ENCODE measurements around the gene CLEC6A.
A peak's percentile ranks its signal among the peaks of the same experiment; 100 is the strongest.
"Not testable (repeated sequence)": the region's sequence is repeated elsewhere in the genome, so short reads cannot be mapped to it uniquely, and the experiment has no call there.

CLEC6A gene

GRCh38 chr12:8493084-8493483 is 37.3 kb downstream of the CLEC6A start:
- TF ChIP-seq CTCF (IDR thresholded peaks at IDR 0.05; ENCODE audit: insufficient read depth, low read length, poor library complexity, severe bottlenecking) (no peak), EZH2phosphoT487 (conservative IDR thresholded peaks at IDR 0.05; ENCODE audit: low read length) (no peak)
- Histone ChIP-seq H2AFZ (ENCODE audit: low read depth, low read length, severe bottlenecking) (no peak overlapping the region), H3K4me2 (ENCODE audit: low read depth, low read length, poor library complexity, severe bottlenecking) (no peak overlapping the region), H3K27me3 (ENCODE audit: low read length) (no peaks in the 10 kb centered on the region), H3K9me2 (replicated peaks; ENCODE audit: insufficient read depth, low read length) (no peaks in the 10 kb centered on the region; the same call in 1 of the 2 replicates), H3F3A (ENCODE audit: insufficient read depth) (no peaks in the 10 kb centered on the region), H3K79me2 (ENCODE audit: insufficient read depth, low read length) (no peaks in the 10 kb centered on the region), H3K36me3 (ENCODE audit: low read length) (no peaks in the 10 kb centered on the region), H3K9ac (ENCODE audit: low read length) (no peak overlapping the region), H3K27ac (ENCODE audit: low read depth, low read length) (no peak overlapping the region), H3K4me3 (ENCODE audit: insufficient read depth, low read length, poor library complexity, severe bottlenecking) (no peak overlapping the region), H4K20me1 (ENCODE audit: low read depth, low read length) (no peaks in the 10 kb centered on the region), H3K9me3 (ENCODE audit: insufficient read depth, low read length) (no peaks in the 10 kb centered on the region)

DNA sequence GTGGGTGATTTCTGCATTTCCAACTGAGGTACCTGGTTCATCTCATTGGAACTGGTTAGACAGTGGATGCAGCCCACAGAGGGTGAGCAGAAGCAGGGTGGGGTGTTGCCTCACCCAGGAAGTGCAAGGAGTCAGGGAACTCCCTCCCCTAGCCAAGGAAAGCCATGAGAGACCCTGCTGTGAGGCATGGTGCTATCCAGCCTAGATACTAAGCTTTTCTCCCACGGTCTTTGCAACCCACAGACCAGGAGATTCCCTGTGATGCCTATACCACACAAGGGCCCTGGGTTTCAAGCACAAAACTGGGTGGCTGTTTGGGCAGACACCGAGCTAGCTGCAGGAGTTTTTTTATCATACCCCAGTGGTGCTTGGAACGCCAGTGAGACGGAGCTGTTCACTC is 39.9 kb downstream of the CLEC6A start:
- not testable (repeated sequence) for H2AFZ ChIP-seq (ENCODE audit: low read depth, low read length, severe bottlenecking); H3K4me3 ChIP-seq (ENCODE audit: insufficient read depth, low read length, poor library complexity, severe bottlenecking); H3K79me2 ChIP-seq (ENCODE audit: insufficient read depth, low read length); H3K4me2 ChIP-seq (ENCODE audit: low read depth, low read length, poor library complexity, severe bottlenecking); H3K36me3 ChIP-seq (ENCODE audit: low read length); H4K20me1 ChIP-seq (ENCODE audit: low read depth, low read length); H3K27me3 ChIP-seq (ENCODE audit: low read length); H3F3A ChIP-seq (ENCODE audit: insufficient read depth); H3K27ac ChIP-seq (ENCODE audit: low read depth, low read length); H3K9me3 ChIP-seq (ENCODE audit: insufficient read depth, low read length); H3K9me2 ChIP-seq (replicated peaks; ENCODE audit: insufficient read depth, low read length); H3K9ac ChIP-seq (ENCODE audit: low read length)

DNA sequence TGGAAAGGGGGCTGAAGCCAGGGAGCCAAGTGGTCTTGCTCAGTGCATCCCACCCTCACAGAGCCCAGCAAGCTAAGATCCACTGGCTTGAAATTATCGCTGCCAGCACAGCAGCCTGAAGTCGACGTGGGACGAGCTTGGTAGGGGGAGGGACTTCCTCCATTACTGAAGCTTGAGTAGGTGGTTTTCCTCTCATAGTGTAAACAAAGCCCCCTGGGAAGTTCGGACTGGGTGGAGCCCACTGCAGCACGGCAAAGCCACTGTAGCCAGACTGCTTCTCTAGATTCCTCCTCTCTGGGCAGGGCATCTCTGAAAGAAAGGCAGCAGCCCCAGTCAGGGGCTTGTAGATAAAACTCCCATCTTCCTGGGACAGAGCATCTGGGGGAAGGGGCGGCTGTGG is 40.3 kb downstream of the CLEC6A start:
- not testable (repeated sequence) for H3K79me2 ChIP-seq (ENCODE audit: insufficient read depth, low read length); H3K9me2 ChIP-seq (replicated peaks; ENCODE audit: insufficient read depth, low read length); H3K4me2 ChIP-seq (ENCODE audit: low read depth, low read length, poor library complexity, severe bottlenecking); H3K9ac ChIP-seq (ENCODE audit: low read length); H3K27ac ChIP-seq (ENCODE audit: low read depth, low read length); H2AFZ ChIP-seq (ENCODE audit: low read depth, low read length, severe bottlenecking); H3K27me3 ChIP-seq (ENCODE audit: low read length); H3F3A ChIP-seq (ENCODE audit: insufficient read depth); H3K4me3 ChIP-seq (ENCODE audit: insufficient read depth, low read length, poor library complexity, severe bottlenecking); H4K20me1 ChIP-seq (ENCODE audit: low read depth, low read length); H3K36me3 ChIP-seq (ENCODE audit: low read length); H3K9me3 ChIP-seq (ENCODE audit: insufficient read depth, low read length)

- no peak for TF ChIP-seq EZH2phosphoT487 (conservative IDR thresholded peaks at IDR 0.05; ENCODE audit: low read length)
- TF ChIP-seq CTCF (IDR thresholded peaks at IDR 0.05; ENCODE audit: insufficient read depth, low read length, poor library complexity, severe bottlenecking), result peak; percentile 18
- H3K27ac ChIP-seq (ENCODE audit: low read depth, low read length), result no peak overlapping the region
- no peaks in the 10 kb centered on the region for H3K9me2 ChIP-seq (replicated peaks; ENCODE audit: insufficient read depth, low read length)
- H2AFZ ChIP-seq (ENCODE audit: low read depth, low read length, severe bottlenecking), result no peak overlapping the region
- H3K79me2 ChIP-seq (ENCODE audit: insufficient read depth, low read length), result no peaks in the 10 kb centered on the region
- no peaks in the 10 kb centered on the region for H4K20me1 ChIP-seq (ENCODE audit: low read depth, low read length)
- no peaks in the 10 kb centered on the region for H3K9me3 ChIP-seq (ENCODE audit: insufficient read depth, low read length)
- no peaks in the 10 kb centered on the region for H3K36me3 ChIP-seq (ENCODE audit: low read length)
- no peaks in the 10 kb centered on the region for H3K27me3 ChIP-seq (ENCODE audit: low read length)
- H3K4me2 ChIP-seq (ENCODE audit: low read depth, low read length, poor library complexity, severe bottlenecking), result no peak overlapping the region
- no peaks in the 10 kb centered on the region for H3F3A ChIP-seq (ENCODE audit: insufficient read depth)
- no peak overlapping the region for H3K9ac ChIP-seq (ENCODE audit: low read length)
- H3K4me3 ChIP-seq (ENCODE audit: insufficient read depth, low read length, poor library complexity, severe bottlenecking), result no peak overlapping the region
These were observed 43.9 kb downstream of the CLEC6A start for GRCh38 chr12:8499616-8500015.
